Brain microvascular endothelial cell (primary cell): ENCODE results near the gene PPP1R37.
A peak's percentile ranks its signal among the peaks of the same experiment; 100 is the strongest.

Experiments
- DNase-seq: peaks from one replicate; pipeline ENCODE4 v3.0.0-alpha.2; 2020
- H3K27ac ChIP-seq: fragments of 250-450 bp; sonication (Bioruptor Pico); 2 replicates; pipeline ENCODE4 v1.5.1; 2020; ENCODE audit warnings: mild to moderate bottlenecking, moderate library complexity
- H3K27me3 ChIP-seq: fragments of 250-450 bp; sonication (Bioruptor Pico); replicated peaks from 2 replicates; pipeline ENCODE4 v1.5.1; 2020; ENCODE audit warnings: mild to moderate bottlenecking
- H3K36me3 ChIP-seq: fragments of 250-450 bp; sonication (Bioruptor Pico); replicated peaks from 2 replicates; pipeline ENCODE4 v1.5.1; 2020; ENCODE audit warnings: mild to moderate bottlenecking
- H3K4me3 ChIP-seq: 2 replicates; pipeline ENCODE4 v1.5.1; 2011; ENCODE audit warnings: low read depth, mild to moderate bottlenecking, control low read depth, low read length, moderate library complexity
- in situ Hi-C: cut with HindIII; loops from 2 replicates; pipeline ENCODE4 v1.10.0; 2017; ENCODE audit warnings: low sequenced_read_pairs, low pct_ligation_motif_present
- TF ChIP-seq, protein P1 (sequence below): IDR thresholded peaks from 2 replicates; pipeline ENCODE4 v1.5.1; 2011; ENCODE audit warnings: low read depth, mild to moderate bottlenecking, moderate library complexity, low read length, control low read depth, inconsistent platforms; ENCODE audit errors: missing control alignments

PPP1R37 gene

GRCh38 chr19:45179892-45180370 is 87.0 kb downstream of the PPP1R37 start:
- in situ Hi-C loops, result no loop called here
- H3K4me3 ChIP-seq, result peak overlapping the region; percentile 95
- no peaks in the 10 kb centered on the region for H3K27me3 ChIP-seq
- no peaks in the 10 kb centered on the region for H3K36me3 ChIP-seq
- peak overlapping the region; percentile 75 for H3K27ac ChIP-seq
- no peak for DNase-seq
- TF ChIP-seq, protein P1, sequence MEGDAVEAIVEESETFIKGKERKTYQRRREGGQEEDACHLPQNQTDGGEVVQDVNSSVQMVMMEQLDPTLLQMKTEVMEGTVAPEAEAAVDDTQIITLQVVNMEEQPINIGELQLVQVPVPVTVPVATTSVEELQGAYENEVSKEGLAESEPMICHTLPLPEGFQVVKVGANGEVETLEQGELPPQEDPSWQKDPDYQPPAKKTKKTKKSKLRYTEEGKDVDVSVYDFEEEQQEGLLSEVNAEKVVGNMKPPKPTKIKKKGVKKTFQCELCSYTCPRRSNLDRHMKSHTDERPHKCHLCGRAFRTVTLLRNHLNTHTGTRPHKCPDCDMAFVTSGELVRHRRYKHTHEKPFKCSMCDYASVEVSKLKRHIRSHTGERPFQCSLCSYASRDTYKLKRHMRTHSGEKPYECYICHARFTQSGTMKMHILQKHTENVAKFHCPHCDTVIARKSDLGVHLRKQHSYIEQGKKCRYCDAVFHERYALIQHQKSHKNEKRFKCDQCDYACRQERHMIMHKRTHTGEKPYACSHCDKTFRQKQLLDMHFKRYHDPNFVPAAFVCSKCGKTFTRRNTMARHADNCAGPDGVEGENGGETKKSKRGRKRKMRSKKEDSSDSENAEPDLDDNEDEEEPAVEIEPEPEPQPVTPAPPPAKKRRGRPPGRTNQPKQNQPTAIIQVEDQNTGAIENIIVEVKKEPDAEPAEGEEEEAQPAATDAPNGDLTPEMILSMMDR, result no peak

DNA sequence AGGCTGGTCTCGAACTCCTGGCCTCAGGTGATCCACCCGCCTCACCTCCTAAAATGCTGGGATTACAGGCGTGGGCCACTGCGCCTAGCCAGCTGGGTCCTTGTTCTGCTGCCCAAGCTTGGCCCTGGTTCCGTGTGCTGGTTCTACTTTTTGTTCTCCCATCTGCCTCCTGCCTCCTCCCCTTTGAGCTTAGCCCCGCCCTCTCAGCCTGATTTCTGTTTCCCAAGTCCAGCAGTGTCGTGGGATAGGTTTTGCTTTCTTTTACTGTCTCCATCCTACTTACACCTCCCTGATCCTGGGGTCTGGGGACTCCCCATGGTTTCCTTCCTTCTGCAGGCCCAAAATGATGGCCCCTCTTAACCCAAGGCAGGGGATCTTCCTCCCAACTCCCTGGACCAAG is 88.0 kb downstream of the PPP1R37 start:
- in situ Hi-C loops, result no loop called here
- no peak overlapping the region for H3K27ac ChIP-seq
- H3K4me3 ChIP-seq, result no peak overlapping the region
- TF ChIP-seq, protein P1, result no peak
- H3K27me3 ChIP-seq, result no peaks in the 10 kb centered on the region
- no peak for DNase-seq
- no peaks in the 10 kb centered on the region for H3K36me3 ChIP-seq

DNA sequence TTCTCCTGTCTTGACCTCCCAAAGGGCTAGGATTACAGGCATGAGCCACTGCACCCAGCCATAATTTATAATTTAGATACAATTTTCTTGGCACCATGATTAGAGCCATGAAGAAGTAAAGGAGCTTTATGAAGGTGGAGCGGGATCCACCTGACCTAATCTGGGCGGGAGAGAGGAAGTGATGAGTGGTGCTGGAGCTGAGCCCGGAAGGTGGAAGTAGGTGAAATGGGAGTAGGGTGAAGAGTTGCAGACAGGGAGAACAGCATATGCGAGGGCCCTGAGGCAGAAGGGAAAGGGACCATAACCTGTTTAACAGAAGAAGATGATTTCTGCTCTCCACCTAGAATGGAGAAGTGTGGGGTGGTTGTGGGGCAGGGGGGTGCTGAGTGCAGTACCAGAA is 89.8 kb downstream of the PPP1R37 start:
- Histone ChIP-seq H3K4me3 (no peak overlapping the region), H3K27me3 (no peaks in the 10 kb centered on the region), H3K36me3 (no peaks in the 10 kb centered on the region), H3K27ac (no peak overlapping the region)
- in situ Hi-C loops, result no loop called here
- DNase-seq, result no peak
- TF ChIP-seq, protein P1, result no peak

GRCh38 chr19:45184115-45184514 is 91.1 kb downstream of the PPP1R37 start:
- in situ Hi-C loops, result no loop called here
- H3K4me3 ChIP-seq, result no peak overlapping the region
- DNase-seq, result no peak
- H3K27me3 ChIP-seq, result no peaks in the 10 kb centered on the region
- no peaks in the 10 kb centered on the region for H3K36me3 ChIP-seq
- no peak overlapping the region for H3K27ac ChIP-seq
- TF ChIP-seq, protein P1, result no peak

- TF ChIP-seq, protein P1, result no peak
- DNase-seq, result peak; percentile 44
- Histone ChIP-seq H3K4me3 (no peak overlapping the region), H3K36me3 (no peaks in the 10 kb centered on the region), H3K27me3 (no peaks in the 10 kb centered on the region), H3K27ac (no peak overlapping the region)
- in situ Hi-C loops, result no loop called here
These were observed 93.7 kb downstream of the PPP1R37 start for GRCh38 chr19:45186509-45187334.
